PFSK-1 (cell line): ENCODE measurements around the gene ACACA.

ENCODE experiments used
- FOXP2 ChIP-seq: optimal IDR thresholded peaks from 2 replicates; pipeline ENCODE3; 2011; ENCODE audit warnings: borderline replicate concordance, control low read depth, inconsistent platforms; ENCODE audit not compliant: insufficient read depth; ENCODE audit errors: extremely low read length, extremely low read depth
- POLR2AphosphoS5 ChIP-seq: IDR thresholded peaks from 2 replicates; pipeline ENCODE4 v1.6.1; 2012; ENCODE audit warnings: low read depth, mild to moderate bottlenecking, control low read depth, low read length, moderate library complexity
- SIN3A ChIP-seq: IDR thresholded peaks from 2 replicates; pipeline ENCODE4 v1.6.1; 2012; ENCODE audit warnings: mild to moderate bottlenecking, low read length, moderate library complexity, borderline replicate concordance; ENCODE audit not compliant: insufficient read depth
- TAF1 ChIP-seq: IDR thresholded peaks from 2 replicates; pipeline ENCODE4 v1.6.1; 2012; ENCODE audit warnings: low read length, control low read depth, borderline replicate concordance; ENCODE audit not compliant: insufficient read depth
- TF ChIP-seq, protein P1 (sequence below), 2 experiments: IDR thresholded peaks; 2 replicates each; pipeline versions ENCODE4 v1.6.1 to v1.8.0; 2011 to 2012; ENCODE audit warnings: low read depth in 2 of 2, low read length in 2 of 2, control low read depth in 1 of 2, inconsistent platforms in 1 of 2, mild to moderate bottlenecking in 1 of 2, moderate library complexity in 1 of 2; ENCODE audit not compliant: insufficient read depth in 1 of 2

ACACA gene

DNA sequence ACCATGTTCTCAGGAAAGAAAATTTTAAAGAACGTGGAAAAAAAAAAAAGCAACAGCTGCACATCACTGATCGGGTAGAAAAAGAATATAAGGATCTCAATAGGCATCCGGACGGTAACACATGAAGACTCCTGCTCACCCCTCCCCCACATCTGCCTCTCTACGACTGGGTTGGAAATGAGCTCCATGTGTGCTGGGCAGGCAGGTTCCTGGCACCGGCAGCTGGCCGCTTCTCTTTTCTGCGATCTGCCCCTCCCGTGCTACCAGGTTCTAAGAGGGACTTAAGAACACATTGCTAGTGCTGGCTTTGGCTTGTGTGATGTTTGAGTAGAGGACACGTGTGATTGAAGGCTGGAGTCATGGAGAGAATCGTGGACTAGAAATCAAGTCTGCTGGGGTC, 342.4 kb downstream of the ACACA start:
- TF ChIP-seq, protein P1, sequence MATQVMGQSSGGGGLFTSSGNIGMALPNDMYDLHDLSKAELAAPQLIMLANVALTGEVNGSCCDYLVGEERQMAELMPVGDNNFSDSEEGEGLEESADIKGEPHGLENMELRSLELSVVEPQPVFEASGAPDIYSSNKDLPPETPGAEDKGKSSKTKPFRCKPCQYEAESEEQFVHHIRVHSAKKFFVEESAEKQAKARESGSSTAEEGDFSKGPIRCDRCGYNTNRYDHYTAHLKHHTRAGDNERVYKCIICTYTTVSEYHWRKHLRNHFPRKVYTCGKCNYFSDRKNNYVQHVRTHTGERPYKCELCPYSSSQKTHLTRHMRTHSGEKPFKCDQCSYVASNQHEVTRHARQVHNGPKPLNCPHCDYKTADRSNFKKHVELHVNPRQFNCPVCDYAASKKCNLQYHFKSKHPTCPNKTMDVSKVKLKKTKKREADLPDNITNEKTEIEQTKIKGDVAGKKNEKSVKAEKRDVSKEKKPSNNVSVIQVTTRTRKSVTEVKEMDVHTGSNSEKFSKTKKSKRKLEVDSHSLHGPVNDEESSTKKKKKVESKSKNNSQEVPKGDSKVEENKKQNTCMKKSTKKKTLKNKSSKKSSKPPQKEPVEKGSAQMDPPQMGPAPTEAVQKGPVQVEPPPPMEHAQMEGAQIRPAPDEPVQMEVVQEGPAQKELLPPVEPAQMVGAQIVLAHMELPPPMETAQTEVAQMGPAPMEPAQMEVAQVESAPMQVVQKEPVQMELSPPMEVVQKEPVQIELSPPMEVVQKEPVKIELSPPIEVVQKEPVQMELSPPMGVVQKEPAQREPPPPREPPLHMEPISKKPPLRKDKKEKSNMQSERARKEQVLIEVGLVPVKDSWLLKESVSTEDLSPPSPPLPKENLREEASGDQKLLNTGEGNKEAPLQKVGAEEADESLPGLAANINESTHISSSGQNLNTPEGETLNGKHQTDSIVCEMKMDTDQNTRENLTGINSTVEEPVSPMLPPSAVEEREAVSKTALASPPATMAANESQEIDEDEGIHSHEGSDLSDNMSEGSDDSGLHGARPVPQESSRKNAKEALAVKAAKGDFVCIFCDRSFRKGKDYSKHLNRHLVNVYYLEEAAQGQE (IDR thresholded peaks at IDR 0.05; ENCODE audit: insufficient read depth in 1 of 2, low read depth in 2 of 2, low read length in 2 of 2): no peak
- TF ChIP-seq TAF1: no peak
- TF ChIP-seq POLR2AphosphoS5: no peak
- TF ChIP-seq SIN3A: no peak
- TF ChIP-seq FOXP2: no peak

DNA sequence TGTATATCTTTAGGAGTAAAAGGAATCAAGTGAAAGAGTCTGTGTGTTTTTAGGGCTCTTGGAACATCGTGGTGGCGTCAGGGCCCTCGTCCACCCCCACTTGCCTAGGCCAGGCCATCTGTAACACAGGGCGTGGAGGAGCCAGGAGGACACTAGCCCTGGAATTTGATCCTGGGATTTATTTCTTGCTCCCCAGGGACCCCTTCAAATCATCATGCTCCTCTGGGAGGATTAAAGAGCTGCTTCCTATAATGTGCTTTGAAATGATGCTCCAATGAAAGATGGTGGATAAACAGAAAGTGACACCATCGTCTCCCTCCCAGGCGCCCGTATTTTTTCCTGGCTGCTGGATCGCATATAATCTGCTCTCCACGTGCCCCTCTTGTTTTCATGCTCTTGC, 344.6 kb downstream of the ACACA start:
- no peak for TF ChIP-seq SIN3A
- TF ChIP-seq POLR2AphosphoS5: no peak
- TF ChIP-seq TAF1: no peak
- TF ChIP-seq, protein P1 (IDR thresholded peaks at IDR 0.05; ENCODE audit: insufficient read depth in 1 of 2, low read depth in 2 of 2, low read length in 2 of 2): no peak
- TF ChIP-seq FOXP2: no peak

DNA sequence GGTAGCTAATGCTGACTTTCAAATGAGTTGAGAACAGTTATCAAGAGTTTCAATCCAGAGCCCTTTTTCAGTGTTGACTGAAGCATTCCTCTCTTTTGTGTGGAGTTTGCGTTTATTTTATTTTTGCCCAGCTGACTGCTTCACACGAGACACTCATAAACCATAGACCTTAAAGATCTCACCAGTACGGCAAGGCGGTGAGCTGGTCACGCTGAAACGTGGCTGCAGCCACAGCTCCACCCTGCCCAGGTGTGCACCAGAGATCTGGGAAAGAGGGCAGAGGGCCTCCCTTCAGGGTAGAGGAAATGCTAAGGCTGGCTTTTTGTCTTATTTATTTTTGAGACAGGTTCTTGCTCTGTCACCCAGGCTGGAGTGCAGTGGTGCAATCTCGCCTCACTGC, 345.7 kb downstream of the ACACA start:
- TF ChIP-seq SIN3A: no peak
- no peak for TF ChIP-seq POLR2AphosphoS5
- no peak for TF ChIP-seq FOXP2
- TF ChIP-seq, protein P1 (IDR thresholded peaks at IDR 0.05; ENCODE audit: insufficient read depth in 1 of 2, low read depth in 2 of 2, low read length in 2 of 2): no peak
- TF ChIP-seq TAF1: no peak

DNA sequence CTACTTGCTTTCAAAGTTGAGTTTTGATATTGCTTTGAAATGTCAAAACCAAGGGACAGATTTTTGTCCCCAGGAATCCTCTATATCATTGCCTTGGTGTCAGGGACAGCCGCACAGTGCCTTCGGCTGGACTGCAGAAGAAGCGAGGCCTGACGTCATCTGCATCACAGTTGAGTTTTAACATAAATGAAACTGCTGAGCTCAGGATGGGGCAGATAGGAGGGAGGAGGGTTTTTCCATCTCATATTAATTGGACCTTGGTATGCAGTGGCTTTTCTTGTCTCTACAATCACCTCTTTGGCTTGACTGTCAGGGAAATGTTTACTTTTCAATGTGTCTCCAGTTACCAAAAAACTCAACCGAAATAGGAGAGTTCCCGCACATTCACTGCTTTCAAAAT, 346.5 kb downstream of the ACACA start:
- TF ChIP-seq TAF1 (no peak), FOXP2 (no peak), SIN3A (no peak)

DNA sequence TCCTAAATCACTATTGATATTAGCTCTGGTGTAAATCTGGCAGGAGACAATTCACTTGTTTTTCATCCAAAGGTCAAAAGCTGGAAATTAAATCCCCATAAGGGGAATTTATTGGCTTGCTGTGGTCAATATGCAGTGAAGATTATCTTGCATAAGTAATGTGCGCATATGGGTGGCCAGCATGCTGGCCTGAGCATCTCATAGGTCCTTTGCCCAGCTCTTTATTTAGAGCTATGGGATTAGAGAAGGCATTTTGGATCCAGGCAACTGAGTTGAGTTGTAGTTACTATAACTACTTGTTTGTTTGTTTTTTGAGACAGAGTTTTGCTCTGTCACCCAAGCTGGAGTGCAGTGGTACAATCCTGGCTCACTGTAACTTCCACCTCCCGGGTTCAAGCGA, 347.1 kb downstream of the ACACA start:
- TF ChIP-seq SIN3A: no peak
- TF ChIP-seq, protein P1 (IDR thresholded peaks at IDR 0.05; ENCODE audit: insufficient read depth in 1 of 2, low read depth in 2 of 2, low read length in 2 of 2): no peak
- TF ChIP-seq TAF1: no peak
- TF ChIP-seq POLR2AphosphoS5: no peak
- no peak for TF ChIP-seq FOXP2
